Astrocyte (in vitro differentiated cells and primary cell): ENCODE measurements around the gene PPP1R7.

Source experiments
- CTCF ChIP-seq: IDR thresholded peaks from 2 replicates; pipeline ENCODE4 v1.5.1; 2011; ENCODE audit warnings: low read depth, mild to moderate bottlenecking, inconsistent platforms, low read length, moderate library complexity; ENCODE audit not compliant: insufficient read depth
- EZH2 ChIP-seq: IDR thresholded peaks from 2 replicates; pipeline ENCODE4 v1.6.1; 2012; ENCODE audit warnings: mild to moderate bottlenecking, low read length, inconsistent platforms; ENCODE audit not compliant: insufficient read depth

- TF ChIP-seq EZH2 (no peak), CTCF (no peak)
Measured at GRCh38 chr2:241107031-241107783, 43.1 kb upstream of the PPP1R7 start.
